PC-3 (cell line): Measurements from ENCODE around the gene SPRY1. TPM values are rescaled to one million over a fixed set of nuclear protein-coding genes. Genes with fewer than 3 reads are reported as not detected.

ENCODE experiments used
- ATAC-seq: fragments of 200-7000 bp; cut with Tn5 transposase; 2 replicates; pipeline ENCODE4 v1.9.1; 2020; ENCODE audit warnings: mild to moderate bottlenecking, moderate library complexity
- BruUV-seq: library from RNA; stranded (reverse); fragments of 400-500 nt; replicated peaks from 2 replicates; lab custom pipeline; 2021; lab: Mats Ljungman, UMichigan
- CTCF ChIA-PET: fragments of 300-600 bp; sonication (Branson Sonifier 250); formaldehyde crosslinking; loops from one replicate; lab custom pipeline; 2022; ENCODE audit warnings: antibody characterized with exemption; lab: Charles Lee
- POLR2A ChIA-PET: fragments of 300-600 bp; sonication (Branson Sonifier 250); formaldehyde crosslinking; loops from one replicate; lab custom pipeline; 2022; ENCODE audit warnings: antibody characterized with exemption; ENCODE audit not compliant: unreplicated experiment; lab: Charles Lee
- DNase-seq: peaks from one replicate; pipeline ENCODE4 v3.0.0-alpha.2; 2015
- H2AFZ ChIP-seq: fragments of 300-600 bp; sonication (generic); 2 replicates; pipeline ENCODE4 v1.6.0; 2016; ENCODE audit warnings: antibody characterized with exemption, low read length
- H3F3A ChIP-seq: fragments of 300-600 bp; sonication (generic); one replicate; pipeline ENCODE4 v1.6.0; 2017; ENCODE audit warnings: antibody characterized with exemption, low read length, control low read depth, mild to moderate bottlenecking; ENCODE audit not compliant: unreplicated experiment
- H3K27ac ChIP-seq: fragments of 300-600 bp; sonication (generic); 2 replicates; pipeline ENCODE4 v1.5.1; 2016; ENCODE audit warnings: mild to moderate bottlenecking, low read length
- H3K27me3 ChIP-seq: fragments of 300-600 bp; sonication (generic); 2 replicates; pipeline ENCODE4 v1.6.1; 2016; ENCODE audit warnings: low read length, mixed read lengths
- H3K36me3 ChIP-seq: fragments of 300-600 bp; sonication (generic); 2 replicates; pipeline ENCODE4 v1.6.1; 2016; ENCODE audit warnings: low read depth, mixed run types, low read length, mixed read lengths
- H3K4me1 ChIP-seq: fragments of 300-600 bp; sonication (generic); 2 replicates; pipeline ENCODE4 v1.5.1; 2016; ENCODE audit warnings: low read length; ENCODE audit not compliant: insufficient read depth
- H3K4me2 ChIP-seq: fragments of 300-600 bp; sonication (generic); 2 replicates; pipeline ENCODE4 v1.6.0; 2016; ENCODE audit warnings: low read length
- H3K4me3 ChIP-seq: fragments of 300-600 bp; sonication (generic); 2 replicates; pipeline ENCODE4 v1.5.1; 2016; ENCODE audit warnings: mild to moderate bottlenecking, low read length, mixed read lengths
- H3K79me2 ChIP-seq: fragments of 300-600 bp; sonication (generic); 2 replicates; pipeline ENCODE4 v1.6.1; 2017; ENCODE audit warnings: low read length, mixed read lengths
- H3K9ac ChIP-seq: fragments of 300-600 bp; sonication (generic); 2 replicates; pipeline ENCODE4 v1.6.0; 2016; ENCODE audit warnings: mild to moderate bottlenecking, low read length
- H3K9me2 ChIP-seq: fragments of 300-600 bp; sonication (generic); replicated peaks from 2 replicates; pipeline ENCODE4 v1.6.1; 2016; ENCODE audit warnings: mixed run types, low read length, mixed read lengths
- H3K9me3 ChIP-seq: fragments of 300-600 bp; sonication (generic); 2 replicates; pipeline ENCODE4 v1.6.1; 2016; ENCODE audit warnings: low read length, mixed read lengths
- H4K20me1 ChIP-seq: fragments of 300-600 bp; sonication (generic); 2 replicates; pipeline ENCODE4 v1.6.1; 2016; ENCODE audit warnings: low read length, mixed read lengths
- EZH2 ChIP-seq: fragments of 300-600 bp; sonication (generic); IDR thresholded peaks from one replicate; pipeline ENCODE4 v1.6.1; 2017; ENCODE audit warnings: antibody characterized with exemption, mild to moderate bottlenecking, low read length; ENCODE audit not compliant: unreplicated experiment
- EZH2phosphoT487 ChIP-seq: fragments of 300-600 bp; sonication (generic); IDR thresholded peaks from 2 replicates; pipeline ENCODE4 v1.6.1; 2018; ENCODE audit warnings: mild to moderate bottlenecking, antibody characterized with exemption, low read length, borderline replicate concordance
- intact Hi-C: fragments of 100-400 bp; cut with micrococcal nuclease; formaldehyde crosslinking; loops from 2 replicates; pipeline ENCODE4 v1.9.0; 2023
- total RNA-seq: library from RNA; depleted of rRNA; stranded (reverse); fragments of >200 nt; gene quantifications from 2 replicates; pipeline ENCODE4 v1.2.3, GENCODE V29; 2014
- TF ChIP-seq, protein P1 (sequence below): fragments of 300-600 bp; sonication (generic); conservative IDR thresholded peaks from 2 replicates; pipeline ENCODE4 v1.5.1; 2017; ENCODE audit warnings: antibody characterized with exemption, low read depth, mild to moderate bottlenecking, low read length

SPRY1 gene
- total RNA-seq, 1 experiment from 2014 or later: 26.4 TPM

DNA sequence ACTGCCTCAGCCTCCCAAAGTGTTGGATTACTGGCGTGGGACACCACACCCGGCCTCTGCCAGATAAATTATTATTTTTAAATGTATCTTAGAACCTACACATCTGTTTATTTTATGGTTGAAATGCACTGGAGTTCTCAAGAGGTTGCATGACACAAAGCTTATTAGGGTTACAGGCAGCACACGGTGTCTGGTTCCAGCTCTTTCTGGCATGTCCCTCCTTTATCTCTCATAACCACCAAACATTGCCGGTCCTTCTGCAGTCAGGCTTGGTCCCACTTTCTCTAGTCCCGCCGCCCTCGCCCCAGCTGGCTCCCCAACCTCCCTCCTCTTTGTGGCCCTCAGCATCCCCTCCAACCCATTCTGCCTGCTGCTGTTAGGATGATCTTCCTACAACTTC is 39.7 kb upstream of the SPRY1 start:
- no peak for TF ChIP-seq EZH2
- TF ChIP-seq, protein P1, sequence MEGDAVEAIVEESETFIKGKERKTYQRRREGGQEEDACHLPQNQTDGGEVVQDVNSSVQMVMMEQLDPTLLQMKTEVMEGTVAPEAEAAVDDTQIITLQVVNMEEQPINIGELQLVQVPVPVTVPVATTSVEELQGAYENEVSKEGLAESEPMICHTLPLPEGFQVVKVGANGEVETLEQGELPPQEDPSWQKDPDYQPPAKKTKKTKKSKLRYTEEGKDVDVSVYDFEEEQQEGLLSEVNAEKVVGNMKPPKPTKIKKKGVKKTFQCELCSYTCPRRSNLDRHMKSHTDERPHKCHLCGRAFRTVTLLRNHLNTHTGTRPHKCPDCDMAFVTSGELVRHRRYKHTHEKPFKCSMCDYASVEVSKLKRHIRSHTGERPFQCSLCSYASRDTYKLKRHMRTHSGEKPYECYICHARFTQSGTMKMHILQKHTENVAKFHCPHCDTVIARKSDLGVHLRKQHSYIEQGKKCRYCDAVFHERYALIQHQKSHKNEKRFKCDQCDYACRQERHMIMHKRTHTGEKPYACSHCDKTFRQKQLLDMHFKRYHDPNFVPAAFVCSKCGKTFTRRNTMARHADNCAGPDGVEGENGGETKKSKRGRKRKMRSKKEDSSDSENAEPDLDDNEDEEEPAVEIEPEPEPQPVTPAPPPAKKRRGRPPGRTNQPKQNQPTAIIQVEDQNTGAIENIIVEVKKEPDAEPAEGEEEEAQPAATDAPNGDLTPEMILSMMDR: no peak
- no peak for TF ChIP-seq EZH2phosphoT487
- Histone ChIP-seq H2AFZ (no peak overlapping the region), H3F3A (no peaks in the 10 kb centered on the region), H4K20me1 (no peaks in the 10 kb centered on the region), H3K9me2 (no peaks in the 10 kb centered on the region), H3K9ac (no peak overlapping the region), H3K4me3 (no peak overlapping the region), H3K36me3 (no peaks in the 10 kb centered on the region), H3K4me2 (no peak overlapping the region), H3K27me3 (no peaks in the 10 kb centered on the region), H3K9me3 (no peaks in the 10 kb centered on the region), H3K4me1 (peaks cover 10% of the 10 kb centered on the region), H3K27ac (no peak overlapping the region), H3K79me2 (no peaks in the 10 kb centered on the region)
- intact Hi-C loops: no loop called here
- ChIA-PET POLR2A (no interaction called here), CTCF (no interaction called here)
- no peak for ATAC-seq
- BruUV-seq: no TSS peak
- DNase-seq: no peak

DNA sequence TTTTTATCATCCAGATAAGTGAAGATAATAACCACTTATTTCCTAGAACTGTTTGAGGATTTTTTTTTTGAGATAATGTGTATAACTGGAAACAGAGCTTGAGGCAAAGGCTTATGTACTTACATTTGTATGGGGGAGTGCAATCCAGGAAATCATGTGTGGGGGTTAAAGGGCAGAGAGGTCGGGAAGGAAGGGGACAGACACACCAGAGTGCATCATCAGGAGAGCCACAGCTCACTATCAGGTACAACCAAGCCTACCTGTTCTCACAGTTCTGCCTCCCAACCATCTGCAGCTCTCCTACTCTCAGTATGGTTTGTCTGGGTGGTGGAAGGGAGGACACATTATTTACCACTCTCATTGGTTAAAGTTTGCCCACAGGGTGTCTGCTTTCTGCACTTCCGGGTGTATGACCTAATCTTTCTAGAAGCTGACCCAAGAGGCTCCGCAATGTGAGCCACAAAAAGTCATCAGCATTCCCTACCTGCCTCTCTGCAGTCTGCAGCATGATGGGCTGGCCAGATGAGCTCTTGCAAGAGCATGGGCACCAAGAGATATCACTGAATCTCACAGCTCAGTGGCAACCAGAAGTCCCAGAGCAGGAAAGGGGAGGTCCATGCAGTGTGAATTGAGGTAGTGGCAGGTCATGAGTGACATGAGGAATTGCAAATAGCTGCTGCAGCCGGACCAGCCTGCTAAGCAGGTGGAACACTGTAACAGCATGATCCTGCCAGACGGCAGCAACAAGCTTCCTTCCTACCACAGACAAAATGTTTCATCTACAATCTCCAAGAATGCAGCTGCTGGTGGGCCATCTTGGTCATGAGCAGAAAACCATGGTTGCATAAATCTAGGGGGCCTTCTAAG is 36.9 kb upstream of the SPRY1 start:
- no peaks in the 10 kb centered on the region for H3K9me2 ChIP-seq
- intact Hi-C loops: no loop called here
- DNase-seq (no peak), ATAC-seq (no peak)
- no peak overlapping the region for H2AFZ ChIP-seq
- no peaks in the 10 kb centered on the region for H3K27me3 ChIP-seq
- H3K36me3 ChIP-seq: no peaks in the 10 kb centered on the region
- CTCF ChIA-PET: interaction anchor here (0.7 kb wide), 1 partner anchor 20 kb away, joined by 3 read pairs; no protein-coding TSS in a partner anchor
- POLR2A ChIA-PET: no interaction called here
- peaks cover 12% of the 10 kb centered on the region for H3K4me1 ChIP-seq
- H3K9ac ChIP-seq: no peak overlapping the region
- no peak overlapping the region for H3K4me2 ChIP-seq
- no peaks in the 10 kb centered on the region for H4K20me1 ChIP-seq
- H3F3A ChIP-seq: no peaks in the 10 kb centered on the region
- TF ChIP-seq, protein P1: no peak
- TF ChIP-seq EZH2 (no peak), EZH2phosphoT487 (no peak)
- no peak overlapping the region for H3K4me3 ChIP-seq
- H3K9me3 ChIP-seq: no peaks in the 10 kb centered on the region
- BruUV-seq: no TSS peak
- H3K27ac ChIP-seq: no peak overlapping the region
- H3K79me2 ChIP-seq: no peaks in the 10 kb centered on the region
